Psoas muscle (tissue), 8 donors: Measurements from ENCODE around the gene LRBA. TPM values are rescaled to one million over a fixed set of nuclear protein-coding genes. Genes with fewer than 3 reads are reported as not detected.

Experiments
- ATAC-seq, 4 donors: fragments of 200-7000 bp; cut with Tn5 transposase; one replicate each; pipeline ENCODE4 v1.9.1; 2020; ENCODE audit warnings: moderate library complexity in 3 of 4, mild to moderate bottlenecking in 2 of 4
- DNase-seq, 2 donors: peaks; one replicate each; pipeline ENCODE4 v3.0.0-alpha.2; 2020
- H3K27ac ChIP-seq: fragments of 200-600 bp; one replicate; pipeline ENCODE4 v1.8.0; 2022
- H3K27me3 ChIP-seq, 3 donors: fragments of 200-600 bp in 1 of 3; one replicate each; pipeline versions ENCODE4 v1.6.1 to v1.8.0; 2013 to 2022; ENCODE audit warnings: low read length in 2 of 3, mild to moderate bottlenecking in 2 of 3, moderate library complexity in 1 of 3; ENCODE audit not compliant: insufficient read depth in 3 of 3
- H3K36me3 ChIP-seq, 2 donors: fragments of 200-600 bp in 1 of 2; one replicate each; pipeline versions ENCODE4 v1.6.1 to v1.8.0; 2013 to 2022; ENCODE audit warnings: low read depth in 1 of 2, mild to moderate bottlenecking in 1 of 2, moderate library complexity in 1 of 2; ENCODE audit not compliant: insufficient read depth in 1 of 2
- H3K4me1 ChIP-seq: fragments of 200-600 bp; one replicate; pipeline ENCODE4 v1.8.0; 2022
- H3K4me3 ChIP-seq: fragments of 200-600 bp; one replicate; pipeline ENCODE4 v1.8.0; 2022; ENCODE audit warnings: mild to moderate bottlenecking
- H3K9me3 ChIP-seq: fragments of 200-600 bp; one replicate; pipeline ENCODE4 v1.8.0; 2022
- CTCF ChIP-seq: fragments of 200-600 bp; IDR thresholded peaks from one replicate; pipeline ENCODE4 v1.8.0; 2022; ENCODE audit warnings: antibody characterized with exemption
- WGBS, 3 donors: extraction: QIAGEN DNeasy Blood & Tissue Kit; methylation state at CpG; one replicate each; pipeline versions ENCODE4 v1.1.6 to v1.1.7; 2013; 5-methylcytosine and 5-hydroxymethylcytosine counted together
- intact Hi-C, 2 donors: fragments of 100-400 bp; cut with DNase I; formaldehyde crosslinking; loops; one replicate each; pipeline versions ENCODE4 v1.11.0 to v1.14.2; 2022
- polyA plus RNA-seq, 3 donors: library from polyadenylated mRNA; stranded (reverse); fragments of 200-250 nt; gene quantifications; one replicate each; pipeline ENCODE4 v1.2.3, GENCODE V29; 2013
- total RNA-seq, 4 donors: library from RNA; stranded (reverse); fragmentation: NEBNext Ultra II Directional in 2 of 4; extraction: Animal tissue kit (Norgen Biotek cat#: 25700) in 2 of 4; gene quantifications; one replicate each; pipeline versions ENCODE4 v1.2.1 to v1.2.4, GENCODE V29; 2021 to 2023
- donor health status: healthy with polysubstance abuse.
- donor health status: DM: no; HTN: no; CAD: no; lungs with moderate emphysema.
- donor health status: Bipolar disorder and iron deficiency.
- donor health status: healthy.
- donor health status: DM: yes; HTN: yes; CAD: no.
- donor health status: DM: no; HTN: no; CAD: no.
- donor health status: DM: no; HTN: no; CAD: no.
- donor health status: DM: yes; HTN: yes; CAD: no.

The LRBA gene
- total and polyA plus RNA-seq, 7 donors, result 2.9 to 10.6 (median 6.4) TPM

GRCh38 chr4:150818661-150819060 is 196.4 kb downstream of the LRBA start:
- Histone ChIP-seq H3K27ac (no peak overlapping the region), H3K4me3 (no peak overlapping the region), H3K4me1 (no peaks in the 10 kb centered on the region), H3K9me3 (no peaks in the 10 kb centered on the region), H3K36me3 (no peaks in the 10 kb centered on the region), H3K27me3 (no peaks in the 10 kb centered on the region)
- TF ChIP-seq CTCF, result no peak
- ATAC-seq (no peak), DNase-seq (no peak)
- intact Hi-C loops, result no loop called here

DNA sequence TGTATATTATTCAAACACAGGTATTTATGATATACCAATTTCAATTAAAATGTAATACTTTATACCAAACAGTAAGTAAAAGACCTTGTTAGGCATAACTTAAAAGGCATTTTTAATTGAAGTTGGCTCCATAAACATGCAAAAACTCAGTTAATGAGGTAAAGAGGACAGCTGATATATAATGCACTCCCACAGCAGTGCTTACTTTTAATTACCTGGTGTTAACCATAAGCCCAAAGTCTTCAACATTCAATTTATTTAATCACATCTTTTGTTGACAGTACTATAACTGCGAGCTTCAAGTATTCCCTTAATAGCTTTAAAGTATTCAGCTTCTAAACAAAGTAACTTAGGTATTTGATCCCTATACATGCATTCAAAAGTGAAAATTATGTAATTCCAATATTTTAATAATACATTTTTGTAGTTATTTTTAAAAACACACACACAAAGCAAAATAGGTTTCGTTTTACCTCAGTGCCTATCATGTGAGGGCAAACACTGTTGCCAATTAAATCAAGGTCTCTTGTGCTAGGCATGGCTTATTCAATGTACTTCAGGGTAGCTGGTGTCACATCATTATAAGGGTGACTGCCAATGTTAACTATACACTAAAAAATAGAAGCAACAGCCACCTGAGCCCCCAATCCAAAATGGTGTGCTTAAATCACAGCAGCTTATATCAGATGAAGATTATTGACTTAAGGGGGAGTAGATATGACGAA is 197.1 kb downstream of the LRBA start:
- WGBS, 3 donors, result 94 to 99% (median 96%) methylated on average over 3 of the region's 3 CpGs
- ATAC-seq (no peak), DNase-seq (no peak)
- H3K4me3 ChIP-seq, result no peak overlapping the region
- TF ChIP-seq CTCF, result no peak
- no peaks in the 10 kb centered on the region for H3K27me3 ChIP-seq
- intact Hi-C loops, result no loop called here
- H3K9me3 ChIP-seq, result no peaks in the 10 kb centered on the region
- no peak overlapping the region for H3K27ac ChIP-seq
- H3K4me1 ChIP-seq, result no peaks in the 10 kb centered on the region
- no peaks in the 10 kb centered on the region for H3K36me3 ChIP-seq

DNA sequence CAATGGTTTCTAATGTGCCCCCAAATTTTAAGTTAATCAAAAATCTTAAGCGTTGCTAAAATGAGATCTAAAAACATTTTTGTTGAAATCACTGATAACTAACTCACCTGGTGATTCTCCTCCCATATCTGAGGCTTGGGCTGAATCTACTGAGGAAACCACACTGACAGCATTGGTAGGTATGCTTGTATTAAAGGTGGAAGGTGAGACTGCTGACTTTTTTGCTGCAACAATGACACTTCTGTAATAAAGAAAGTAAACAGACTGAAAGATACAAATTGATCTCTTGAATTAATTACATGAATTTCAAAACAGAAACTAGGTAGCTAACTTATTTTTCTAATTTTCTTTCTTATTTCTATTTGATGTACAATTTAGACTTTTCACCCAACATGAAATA is 198.1 kb downstream of the LRBA start:
- ATAC-seq (no peak), DNase-seq (no peak)
- Histone ChIP-seq H3K27me3 (no peaks in the 10 kb centered on the region), H3K9me3 (no peaks in the 10 kb centered on the region), H3K4me1 (no peaks in the 10 kb centered on the region), H3K4me3 (no peak overlapping the region), H3K27ac (no peak overlapping the region), H3K36me3 (no peaks in the 10 kb centered on the region)
- intact Hi-C loops, result no loop called here
- no peak for TF ChIP-seq CTCF
- WGBS, 3 donors, result 98 to 100% (median 100%) methylated on average over 1 of the region's 1 CpG

DNA sequence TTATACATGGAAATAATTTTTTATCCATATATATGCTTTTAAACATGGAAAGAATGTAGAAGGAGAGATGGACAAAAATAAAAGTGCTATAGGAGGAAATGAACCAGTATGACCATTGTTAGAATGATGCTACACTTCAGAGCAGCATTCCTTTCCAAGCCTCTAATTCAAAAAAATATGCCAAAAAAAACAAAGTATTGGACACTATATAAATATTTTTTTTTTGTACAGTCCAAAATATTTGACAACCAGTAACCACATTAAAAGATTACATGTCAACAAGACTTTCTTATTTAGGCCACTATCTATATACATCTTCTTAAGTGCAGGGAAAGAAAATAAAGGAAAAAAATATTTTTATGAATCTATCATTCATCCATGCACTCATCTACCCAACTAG is 198.6 kb downstream of the LRBA start:
- Histone ChIP-seq H3K9me3 (no peaks in the 10 kb centered on the region), H3K27me3 (no peaks in the 10 kb centered on the region), H3K4me1 (no peaks in the 10 kb centered on the region), H3K4me3 (no peak overlapping the region), H3K36me3 (no peaks in the 10 kb centered on the region), H3K27ac (no peak overlapping the region)
- DNase-seq, result no peak
- intact Hi-C loops, result no loop called here
- no peak for ATAC-seq
- no peak for TF ChIP-seq CTCF

GRCh38 chr4:150814873-150815272 is 200.2 kb downstream of the LRBA start:
- TF ChIP-seq CTCF, result no peak
- H3K4me3 ChIP-seq, result no peak overlapping the region
- no peaks in the 10 kb centered on the region for H3K36me3 ChIP-seq
- H3K27me3 ChIP-seq, result no peaks in the 10 kb centered on the region
- DNase-seq (no peak), ATAC-seq (no peak)
- H3K27ac ChIP-seq, result no peak overlapping the region
- 93 to 99% (median 96%) methylated on average over 1 of the region's 1 CpG for WGBS, 3 donors
- H3K4me1 ChIP-seq, result no peaks in the 10 kb centered on the region
- intact Hi-C loops, result no loop called here
- H3K9me3 ChIP-seq, result no peaks in the 10 kb centered on the region
